ENCODE results near the gene ATP10A. TPM values are rescaled to one million over a fixed set of nuclear protein-coding genes. Genes with fewer than 3 reads are reported as not detected.

ATP10A gene
- total RNA-seq, 2 donors from 2014 or later: 2.4 to 5.1 TPM

DNA sequence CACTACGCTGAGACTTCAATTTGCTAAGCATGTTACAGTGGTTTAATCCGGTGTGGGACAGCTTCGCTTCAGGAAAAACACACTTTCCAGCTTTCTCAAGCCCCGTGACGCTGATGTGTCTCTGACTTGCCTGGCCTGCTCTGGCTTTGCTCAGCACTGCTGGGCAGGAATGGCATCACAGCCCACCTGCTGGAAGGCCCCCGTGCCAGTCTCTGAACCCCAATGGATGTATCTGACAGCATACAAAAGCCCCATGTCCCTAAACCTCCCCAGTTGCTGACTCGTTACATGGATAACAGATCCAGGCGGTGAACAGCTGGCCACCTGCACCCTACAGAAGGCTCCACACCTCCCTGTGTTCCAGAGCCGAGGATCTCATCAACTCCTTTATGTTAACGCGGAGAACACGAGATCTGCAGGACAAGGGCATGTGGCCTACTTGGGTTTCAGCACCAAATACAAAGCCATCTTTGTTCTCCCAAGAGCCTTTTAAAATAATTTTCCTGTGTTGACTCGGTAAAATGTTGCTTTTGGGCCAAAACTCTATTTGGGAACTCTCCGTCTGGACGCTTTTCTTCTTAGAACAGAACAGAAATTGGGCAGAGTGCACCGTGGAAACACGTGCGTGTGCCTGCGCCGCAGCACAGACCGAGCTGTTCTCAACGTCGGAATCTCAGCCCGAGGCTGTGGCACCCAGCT, 61.4 kb downstream of the ATP10A start:
- ATAC-seq (peak in 1 of 2 donors; percentile 17), DNase-seq (no peak)
- intact Hi-C loops (cut with DNase I): no loop called here

- DNase-seq (no peak), ATAC-seq (no peak)
- intact Hi-C loops (cut with DNase I): no loop called here
Observed at GRCh38 chr15:25800761-25801515, 62.2 kb downstream of the ATP10A start.

DNA sequence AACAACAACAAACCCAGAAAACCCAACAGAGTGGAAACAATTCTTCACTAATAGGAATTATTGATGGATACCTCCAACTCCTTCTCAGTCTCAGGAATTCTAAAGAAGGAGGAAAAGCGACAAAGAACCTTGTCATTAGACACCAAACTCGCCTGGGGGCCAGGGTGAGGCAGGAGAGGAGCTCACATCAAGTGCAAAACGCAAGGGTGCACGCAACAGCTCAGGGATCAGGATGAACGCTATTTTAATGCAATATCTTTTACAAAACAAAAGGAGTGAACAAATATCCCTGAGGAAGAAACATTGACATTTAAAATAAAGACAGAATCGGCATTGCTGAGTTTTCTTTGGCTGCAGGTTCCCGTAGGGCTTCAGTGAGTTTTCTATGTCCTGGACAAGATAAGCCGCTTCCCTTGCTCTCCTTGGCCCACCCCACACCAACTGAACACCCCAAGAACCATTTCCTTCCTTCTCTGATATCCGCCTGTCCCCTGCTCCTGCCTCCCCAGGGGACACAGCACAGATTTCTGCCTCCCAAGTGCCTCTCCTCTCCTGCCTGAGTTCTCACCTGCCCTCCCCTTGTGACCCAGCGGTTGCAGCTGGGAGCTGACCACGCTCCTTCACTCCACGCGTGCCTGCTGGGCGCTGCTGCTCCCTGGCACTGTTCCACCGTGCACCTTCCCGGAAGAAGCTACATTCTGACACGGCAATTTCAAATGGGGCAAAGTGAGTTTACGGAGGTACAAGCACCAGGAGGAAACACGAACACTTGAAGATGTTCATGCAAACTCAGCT, 63.0 kb downstream of the ATP10A start:
- intact Hi-C loops (cut with DNase I): no loop called here
- DNase-seq (no peak), ATAC-seq (no peak)

- DNase-seq (no peak), ATAC-seq (peak in 1 of 2 donors; percentile 6)
- intact Hi-C loops (cut with DNase I): no loop called here
Observed at GRCh38 chr15:25797936-25798901, 64.9 kb downstream of the ATP10A start.

DNA sequence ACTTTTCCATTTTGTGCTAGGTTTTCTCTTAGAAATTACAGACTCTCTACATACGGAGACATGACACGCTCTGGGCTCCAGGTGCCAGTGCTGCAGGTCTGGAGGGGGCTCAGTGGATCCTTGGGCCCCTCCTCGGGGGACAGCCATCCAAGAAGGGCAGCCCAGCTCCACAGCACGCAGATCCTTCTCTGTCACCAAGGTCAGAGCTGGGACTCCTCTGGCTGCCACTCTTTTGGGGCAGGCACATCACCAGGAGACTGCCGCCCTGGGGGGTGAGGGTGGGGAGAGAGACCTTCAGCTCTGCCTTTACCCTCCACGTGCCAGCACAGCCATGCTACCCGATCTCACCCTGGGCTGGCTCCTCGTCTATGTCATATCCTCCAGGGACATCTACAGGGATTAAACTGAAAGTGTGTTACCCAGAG, 65.6 kb downstream of the ATP10A start:
- peak in 1 of 2 donors; percentile 25 for ATAC-seq
- intact Hi-C loops (cut with DNase I): no loop called here
- no peak for DNase-seq

DNA sequence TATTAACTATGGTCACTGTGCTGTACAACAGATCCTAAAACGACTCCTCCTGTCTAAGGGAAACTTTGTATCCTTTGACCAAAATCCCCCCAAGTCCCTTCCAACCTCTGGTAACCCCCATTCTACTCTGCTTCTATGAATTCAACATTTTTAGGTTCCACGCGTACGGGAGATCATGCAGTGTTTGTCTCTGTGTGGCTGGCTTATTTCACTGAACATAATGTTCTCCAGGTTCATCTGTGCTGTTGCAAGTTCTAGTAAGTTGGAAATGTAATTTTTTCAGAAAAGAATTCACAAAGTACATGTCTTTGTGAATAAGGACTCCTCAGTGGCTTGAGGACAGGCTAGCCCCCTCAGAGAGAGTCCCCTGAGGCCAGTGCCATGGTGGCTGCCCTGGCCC, 66.1 kb downstream of the ATP10A start:
- DNase-seq (no peak), ATAC-seq (no peak)
- intact Hi-C loops (cut with DNase I): no loop called here

DNA sequence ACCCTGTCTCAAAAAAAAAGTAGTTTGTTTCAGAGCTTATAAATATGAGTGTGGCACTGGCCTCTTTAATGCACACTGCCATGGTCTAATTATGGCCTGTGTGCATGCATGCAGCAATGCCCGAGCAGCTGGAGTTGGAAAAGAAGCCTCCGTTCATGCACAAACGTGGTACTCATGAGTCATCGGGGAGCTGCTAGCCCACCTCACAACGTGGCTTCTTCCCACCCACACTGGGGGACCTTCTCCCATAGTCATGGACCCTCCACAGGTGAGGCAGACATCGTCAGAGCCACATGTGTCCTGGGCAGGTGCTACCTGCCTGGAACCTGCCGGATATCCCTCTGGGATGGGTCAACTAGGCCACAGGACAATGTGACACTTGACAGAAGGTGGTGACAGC, 66.7 kb downstream of the ATP10A start:
- no peak for DNase-seq
- no peak for ATAC-seq
- intact Hi-C loops (cut with DNase I): no loop called here

- no peak for ATAC-seq
- DNase-seq: no peak
- intact Hi-C loops (cut with DNase I): no loop called here
Observed at GRCh38 chr15:25795712-25796111, 67.4 kb downstream of the ATP10A start.

GRCh38 chr15:25795061-25795460, 68.1 kb downstream of the ATP10A start:
- intact Hi-C loops (cut with DNase I): no loop called here
- no peak for DNase-seq

DNA sequence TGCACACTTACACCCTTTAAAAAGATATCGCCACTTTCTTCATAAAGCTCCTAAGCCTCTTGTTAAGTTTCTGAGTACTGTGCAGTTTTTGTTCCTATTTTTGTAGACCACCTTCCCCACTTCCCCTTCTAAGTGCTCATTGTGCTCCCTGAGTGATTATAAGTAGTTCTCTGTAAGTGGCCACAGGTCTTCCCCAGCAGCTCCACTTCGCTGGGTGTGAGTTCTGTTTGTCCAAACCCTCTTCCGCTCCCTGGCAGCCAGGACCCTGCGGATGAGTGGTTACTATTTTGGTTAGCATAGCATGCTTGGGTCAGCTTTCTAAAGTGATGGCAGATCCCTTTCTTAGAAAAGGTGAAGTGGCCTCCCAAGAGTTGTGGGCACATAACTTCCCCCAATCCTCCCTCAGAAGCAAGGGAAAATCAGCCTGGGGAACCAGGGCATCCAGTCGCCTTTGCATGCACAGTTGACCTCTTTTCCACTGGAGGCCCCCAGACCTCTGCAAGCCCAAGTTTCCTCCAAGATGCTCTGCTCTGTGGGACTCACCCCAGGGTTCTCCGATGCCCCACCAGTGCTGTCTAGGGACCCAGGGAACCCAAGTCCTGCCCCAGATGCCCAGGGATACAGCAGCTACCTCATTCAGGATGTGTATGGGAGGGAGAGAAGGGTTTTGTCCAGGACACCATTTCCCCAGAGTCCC, 69.6 kb downstream of the ATP10A start:
- no peak for DNase-seq
- intact Hi-C loops (cut with DNase I): no loop called here
- ATAC-seq: peak in 1 of 2 donors; percentile 8

More at GRCh38 chr15:25795061-25795460, 68.1 kb downstream of the ATP10A start:
- no peak for ATAC-seq

DNA sequence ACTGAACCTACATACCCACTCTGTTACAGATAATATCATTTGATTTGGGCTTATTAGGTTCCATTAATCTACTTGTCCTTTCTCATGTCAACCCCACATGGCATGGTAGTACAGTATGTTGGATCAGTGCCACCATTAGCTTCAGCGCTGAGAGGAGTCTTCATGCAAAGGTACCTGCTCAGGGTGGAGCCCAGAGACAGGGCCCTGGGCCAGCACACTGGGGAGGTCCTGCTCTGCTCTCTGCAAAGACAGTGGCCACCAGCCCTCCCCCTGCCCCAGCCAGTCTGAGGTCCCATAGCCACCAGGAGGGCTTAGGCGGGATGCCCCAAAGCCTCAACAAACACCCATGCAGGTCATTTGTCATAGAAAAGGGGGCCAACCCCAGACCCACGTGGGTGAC, 71.0 kb downstream of the ATP10A start:
- no peak for ATAC-seq
- DNase-seq: no peak
- intact Hi-C loops (cut with DNase I): no loop called here

DNA sequence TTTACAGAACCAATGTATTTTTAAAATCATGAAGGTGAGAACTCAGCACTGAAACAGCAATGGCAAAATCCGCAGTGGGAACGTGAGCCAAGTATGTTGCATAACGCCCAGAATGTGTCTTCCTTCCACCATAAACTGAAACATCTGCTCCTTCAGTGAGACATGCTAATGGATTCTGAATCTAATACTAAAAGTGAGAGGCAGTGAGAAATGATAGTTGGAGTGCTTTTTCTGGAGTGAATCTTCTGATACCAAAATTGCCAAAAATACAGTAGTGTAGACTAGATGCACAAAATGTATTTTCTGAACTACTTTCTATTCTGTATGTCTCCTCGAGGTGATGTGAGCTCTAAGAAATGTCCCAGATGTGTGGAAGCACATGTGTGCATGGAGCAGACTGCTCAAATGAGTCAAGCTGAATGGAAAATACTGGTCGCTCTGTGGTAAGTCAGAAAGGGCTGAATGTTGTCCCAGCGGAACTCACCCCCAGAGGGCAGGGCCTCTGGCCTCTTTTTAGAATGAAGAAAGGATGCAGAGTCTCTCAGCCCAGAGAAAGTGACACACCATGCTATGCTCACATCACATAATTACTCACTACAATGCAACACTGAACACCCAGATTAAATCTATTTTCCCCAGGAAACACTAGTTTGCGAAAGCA, 73.0 kb downstream of the ATP10A start:
- intact Hi-C loops (cut with DNase I): no loop called here
- peak; percentile 58 to 83 for ATAC-seq
- DNase-seq: peak; percentile 42

DNA sequence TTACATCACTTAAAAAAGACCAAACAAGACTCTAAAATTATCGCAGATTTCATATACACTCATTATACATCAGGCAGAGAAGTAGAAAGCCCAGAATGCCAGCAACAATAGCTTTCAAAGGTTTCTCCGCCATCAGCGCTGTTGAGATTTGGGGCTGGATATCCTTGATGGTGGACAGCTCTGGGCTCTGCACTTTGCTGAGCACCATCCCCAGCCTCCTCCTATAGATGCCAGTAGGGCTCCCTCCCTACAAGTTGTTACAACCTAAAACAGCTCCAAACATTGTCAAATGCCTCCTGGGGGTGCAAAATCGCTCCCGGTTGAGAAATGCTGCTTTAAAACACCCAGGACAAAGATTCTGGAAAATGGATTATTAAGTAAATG, 73.5 kb downstream of the ATP10A start:
- intact Hi-C loops (cut with DNase I): no loop called here

GRCh38 chr15:25789211-25789610, 73.9 kb downstream of the ATP10A start:
- ATAC-seq: peak; percentile 61 to 69
- DNase-seq: no peak

More for the DNA sequence above, 73.5 kb downstream of the ATP10A start:
- ATAC-seq (peak in 1 of 2 donors; percentile 14), DNase-seq (no peak)

GRCh38 chr15:25787855-25788520, 75.1 kb downstream of the ATP10A start:
- no peak for DNase-seq
- intact Hi-C loops (cut with DNase I): no loop called here
- peak in 1 of 2 donors; percentile 39 for ATAC-seq

More at GRCh38 chr15:25789211-25789610, 73.9 kb downstream of the ATP10A start:
- intact Hi-C loops (cut with DNase I): no loop called here

- intact Hi-C loops (cut with DNase I): no loop called here
- ATAC-seq (no peak), DNase-seq (no peak)
Observed at GRCh38 chr15:25787381-25787780, 75.7 kb downstream of the ATP10A start.

GRCh38 chr15:25786040-25786439, 77.1 kb downstream of the ATP10A start:
- ATAC-seq (no peak), DNase-seq (no peak)
- intact Hi-C loops (cut with DNase I): no loop called here
